WTC11 (cell line): ENCODE results near the gene TM9SF4. TPM values are rescaled to one million over a fixed set of nuclear protein-coding genes. Genes with fewer than 3 reads are reported as not detected.
A peak's percentile ranks its signal among the peaks of the same experiment; 100 is the strongest.

Experiments
- ATAC-seq: fragments of 200-7000 bp; cut with Tn5 transposase; 2 replicates; pipeline ENCODE4 v1.10.0; 2021; ENCODE audit warnings: mild to moderate bottlenecking, moderate library complexity
- CTCF ChIA-PET: fragments of 300-600 bp; sonication (Branson Sonifier 250); formaldehyde crosslinking; loops from one replicate; lab custom pipeline; 2021; ENCODE audit warnings: antibody characterized with exemption; lab: Charles Lee
- POLR2A ChIA-PET: fragments of 350-600 bp; sonication (Branson Sonifier 250); formaldehyde crosslinking; loops from one replicate; lab custom pipeline; 2021; ENCODE audit warnings: antibody characterized with exemption; lab: Charles Lee
- DNase-seq: peaks from one replicate; pipeline ENCODE4 v3.0.0; 2021; ENCODE audit warnings: low spot score
- H3K27ac Mint-ChIP-seq: 2 replicates; pipeline ENCODE4 v1.8.0; 2021; ENCODE audit warnings: mixed read lengths
- H3K27me3 Mint-ChIP-seq: 2 replicates; pipeline ENCODE4 v1.8.0; 2021; ENCODE audit warnings: low read depth, mild to moderate bottlenecking, moderate library complexity, mixed read lengths
- H3K36me3 Mint-ChIP-seq: 2 replicates; pipeline ENCODE4 v1.8.0; 2021; ENCODE audit warnings: mixed read lengths
- H3K4me1 Mint-ChIP-seq: 2 replicates; pipeline ENCODE4 v1.8.0; 2022; ENCODE audit warnings: mixed read lengths
- H3K4me3 Mint-ChIP-seq: 2 replicates; pipeline ENCODE4 v1.8.0; 2021; ENCODE audit warnings: mild to moderate bottlenecking, moderate library complexity, mixed read lengths
- H3K9me3 Mint-ChIP-seq: 2 replicates; pipeline ENCODE4 v1.8.0; 2021; ENCODE audit warnings: mixed read lengths
- AFF4 ChIP-seq: sonication (generic); formaldehyde crosslinking; IDR thresholded peaks from 2 replicates; pipeline ENCODE4 v1.8.1; 2023; ENCODE audit warnings: mild to moderate bottlenecking, missing genetic modification reagents, borderline replicate concordance
- CBFB ChIP-seq: sonication (generic); formaldehyde crosslinking; IDR thresholded peaks from 2 replicates; pipeline ENCODE4 v1.8.1; 2022; ENCODE audit warnings: mild to moderate bottlenecking, low read depth, missing genetic modification reagents
- CREB1 ChIP-seq: sonication (generic); formaldehyde crosslinking; IDR thresholded peaks from 2 replicates; pipeline ENCODE4 v1.8.0; 2023; ENCODE audit warnings: mild to moderate bottlenecking, missing genetic modification reagents
- CREM ChIP-seq: sonication (generic); formaldehyde crosslinking; IDR thresholded peaks from 2 replicates; pipeline ENCODE4 v1.8.1; 2022; ENCODE audit warnings: mild to moderate bottlenecking, missing genetic modification reagents, moderate library complexity
- ETV6 ChIP-seq: sonication (generic); formaldehyde crosslinking; IDR thresholded peaks from 2 replicates; pipeline ENCODE4 v1.8.1; 2022; ENCODE audit warnings: mild to moderate bottlenecking, missing genetic modification reagents
- FOXK1 ChIP-seq: sonication (generic); formaldehyde crosslinking; IDR thresholded peaks from 2 replicates; pipeline ENCODE4 v1.8.0; 2022; ENCODE audit warnings: mild to moderate bottlenecking, moderate library complexity, missing genetic modification reagents
- GRHL2 ChIP-seq: fragments of 250-450 bp; sonication (Bioruptor Pico); IDR thresholded peaks from 2 replicates; pipeline ENCODE4 v1.8.0; 2022; ENCODE audit warnings: mild to moderate bottlenecking, moderate library complexity; ENCODE audit not compliant: insufficient replicate concordance, severe bottlenecking
- HMGA2 ChIP-seq: fragments of 250-450 bp; sonication (Bioruptor Pico); IDR thresholded peaks from 2 replicates; pipeline ENCODE4 v1.4.0; 2021; ENCODE audit warnings: mild to moderate bottlenecking, moderate library complexity
- KAT7 ChIP-seq: sonication (generic); formaldehyde crosslinking; IDR thresholded peaks from 2 replicates; pipeline ENCODE4 v1.8.1; 2023; ENCODE audit warnings: missing genetic modification reagents, mild to moderate bottlenecking, borderline replicate concordance
- MYBL2 ChIP-seq: sonication (generic); formaldehyde crosslinking; IDR thresholded peaks from 2 replicates; pipeline ENCODE4 v1.8.1; 2023; ENCODE audit warnings: mild to moderate bottlenecking, moderate library complexity, missing genetic modification reagents
- NR2C2 ChIP-seq: sonication (generic); formaldehyde crosslinking; IDR thresholded peaks from 2 replicates; pipeline ENCODE4 v1.8.0; 2022; ENCODE audit warnings: mild to moderate bottlenecking, missing genetic modification reagents
- ZNF138 ChIP-seq: sonication (generic); formaldehyde crosslinking; conservative IDR thresholded peaks from 2 replicates; pipeline ENCODE4 v1.8.1; 2022; ENCODE audit warnings: mild to moderate bottlenecking, moderate library complexity, missing genetic modification reagents
- ZNF512 ChIP-seq: sonication (generic); formaldehyde crosslinking; IDR thresholded peaks from 2 replicates; pipeline ENCODE4 v1.8.1; 2022; ENCODE audit warnings: missing genetic modification reagents, borderline replicate concordance
- total RNA-seq: library from RNA; stranded (reverse); gene quantifications from 3 replicates; pipeline ENCODE4 v1.2.3, GENCODE V29; 2021
- TF ChIP-seq, protein P1 (sequence below): sonication (generic); formaldehyde crosslinking; IDR thresholded peaks from 2 replicates; pipeline ENCODE4 v1.8.0; 2022; ENCODE audit warnings: mild to moderate bottlenecking, missing genetic modification reagents
- TF ChIP-seq, protein P2 (sequence below): sonication (generic); formaldehyde crosslinking; conservative IDR thresholded peaks from 2 replicates; pipeline ENCODE4 v1.8.1; 2022; ENCODE audit warnings: mild to moderate bottlenecking, missing genetic modification reagents
- TF ChIP-seq, protein P3 (sequence below): sonication (generic); formaldehyde crosslinking; IDR thresholded peaks from 2 replicates; pipeline ENCODE4 v1.8.0; 2022; ENCODE audit warnings: missing genetic modification reagents

The TM9SF4 gene
- total RNA-seq, 1 experiment from 2014 or later, result 44.8 TPM

- TF ChIP-seq ZNF512 (CRISPR knock-in tag) (no peak), ZNF138 (no peak), FOXK1 (peak; percentile 76)
Observed at GRCh38 chr20:32207626-32208498, 98.3 kb downstream of the TM9SF4 start, which contains the start of the genes PLAGL2 and POFUT1 (continued).

- no peak for DNase-seq
- H3K36me3 Mint-ChIP-seq, result peaks cover 18% of the 10 kb centered on the region
- no peak for TF ChIP-seq CBFB (CRISPR knock-in tag)
- TF ChIP-seq, protein P1, sequence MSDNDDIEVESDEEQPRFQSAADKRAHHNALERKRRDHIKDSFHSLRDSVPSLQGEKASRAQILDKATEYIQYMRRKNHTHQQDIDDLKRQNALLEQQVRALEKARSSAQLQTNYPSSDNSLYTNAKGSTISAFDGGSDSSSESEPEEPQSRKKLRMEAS (CRISPR knock-in tag), result no peak
- no peak for TF ChIP-seq CREB1
- no peak for TF ChIP-seq NR2C2
- H3K27me3 Mint-ChIP-seq, result no peaks in the 10 kb centered on the region
- no peak for ATAC-seq
- no peaks in the 10 kb centered on the region for H3K9me3 Mint-ChIP-seq
- peaks cover 43% of the 10 kb centered on the region for H3K4me1 Mint-ChIP-seq
- ChIA-PET CTCF (no interaction called here), POLR2A (no interaction called here)
- peak overlapping the region; percentile 36; the same call in 1 of the 2 replicates for H3K27ac Mint-ChIP-seq
- H3K4me3 Mint-ChIP-seq, result peak overlapping the region; percentile 81
Observed at GRCh38 chr20:32208499-32209154, 99.1 kb downstream of the TM9SF4 start.

- ATAC-seq, result no peak
Observed at GRCh38 chr20:32209850-32210605, 100.5 kb downstream of the TM9SF4 start.

DNA sequence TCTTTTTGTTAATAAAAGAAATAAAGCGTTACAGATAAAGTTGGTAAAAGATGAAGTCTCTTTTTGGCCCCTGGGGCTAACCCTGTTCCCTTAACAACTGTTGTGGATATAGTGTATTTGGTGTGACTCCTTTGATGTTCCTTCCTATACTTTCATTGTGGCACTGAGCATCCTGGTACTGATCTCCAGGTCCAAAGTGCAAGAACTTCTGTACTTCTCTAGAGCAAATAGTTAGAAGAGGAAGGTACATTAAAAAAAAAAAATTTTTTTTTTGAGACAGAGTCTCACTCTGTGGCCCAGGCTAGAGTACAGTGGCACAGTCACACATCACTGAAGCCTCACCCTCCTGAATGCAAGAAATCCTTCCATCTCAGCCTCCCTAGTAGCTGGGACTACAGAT is 104.4 kb downstream of the TM9SF4 start:
- Mint-ChIP-seq H3K4me3 (no peak overlapping the region), H3K27ac (no peak overlapping the region), H3K27me3 (no peaks in the 10 kb centered on the region), H3K36me3 (peaks cover 48% of the 10 kb centered on the region), H3K9me3 (no peaks in the 10 kb centered on the region), H3K4me1 (0 out of 2 replicates have a peak, but pooled peaks cover 4% of the 10 kb centered on the region)
- DNase-seq, result no peak
- ChIA-PET POLR2A (no interaction called here), CTCF (no interaction called here)
- no peak for TF ChIP-seq AFF4 (CRISPR knock-in tag)
- TF ChIP-seq, protein P2, sequence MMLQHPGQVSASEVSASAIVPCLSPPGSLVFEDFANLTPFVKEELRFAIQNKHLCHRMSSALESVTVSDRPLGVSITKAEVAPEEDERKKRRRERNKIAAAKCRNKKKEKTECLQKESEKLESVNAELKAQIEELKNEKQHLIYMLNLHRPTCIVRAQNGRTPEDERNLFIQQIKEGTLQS, result no peak
- TF ChIP-seq ETV6 (CRISPR knock-in tag), result no peak
- TF ChIP-seq CREM, result no peak
- TF ChIP-seq, protein P3, sequence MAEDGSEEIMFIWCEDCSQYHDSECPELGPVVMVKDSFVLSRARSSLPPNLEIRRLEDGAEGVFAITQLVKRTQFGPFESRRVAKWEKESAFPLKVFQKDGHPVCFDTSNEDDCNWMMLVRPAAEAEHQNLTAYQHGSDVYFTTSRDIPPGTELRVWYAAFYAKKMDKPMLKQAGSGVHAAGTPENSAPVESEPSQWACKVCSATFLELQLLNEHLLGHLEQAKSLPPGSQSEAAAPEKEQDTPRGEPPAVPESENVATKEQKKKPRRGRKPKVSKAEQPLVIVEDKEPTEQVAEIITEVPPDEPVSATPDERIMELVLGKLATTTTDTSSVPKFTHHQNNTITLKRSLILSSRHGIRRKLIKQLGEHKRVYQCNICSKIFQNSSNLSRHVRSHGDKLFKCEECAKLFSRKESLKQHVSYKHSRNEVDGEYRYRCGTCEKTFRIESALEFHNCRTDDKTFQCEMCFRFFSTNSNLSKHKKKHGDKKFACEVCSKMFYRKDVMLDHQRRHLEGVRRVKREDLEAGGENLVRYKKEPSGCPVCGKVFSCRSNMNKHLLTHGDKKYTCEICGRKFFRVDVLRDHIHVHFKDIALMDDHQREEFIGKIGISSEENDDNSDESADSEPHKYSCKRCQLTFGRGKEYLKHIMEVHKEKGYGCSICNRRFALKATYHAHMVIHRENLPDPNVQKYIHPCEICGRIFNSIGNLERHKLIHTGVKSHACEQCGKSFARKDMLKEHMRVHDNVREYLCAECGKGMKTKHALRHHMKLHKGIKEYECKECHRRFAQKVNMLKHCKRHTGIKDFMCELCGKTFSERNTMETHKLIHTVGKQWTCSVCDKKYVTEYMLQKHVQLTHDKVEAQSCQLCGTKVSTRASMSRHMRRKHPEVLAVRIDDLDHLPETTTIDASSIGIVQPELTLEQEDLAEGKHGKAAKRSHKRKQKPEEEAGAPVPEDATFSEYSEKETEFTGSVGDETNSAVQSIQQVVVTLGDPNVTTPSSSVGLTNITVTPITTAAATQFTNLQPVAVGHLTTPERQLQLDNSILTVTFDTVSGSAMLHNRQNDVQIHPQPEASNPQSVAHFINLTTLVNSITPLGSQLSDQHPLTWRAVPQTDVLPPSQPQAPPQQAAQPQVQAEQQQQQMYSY, result no peak
- TF ChIP-seq FOXK1, result no peak
- TF ChIP-seq GRHL2 (CRISPR knock-in tag), result no peak
- TF ChIP-seq, protein P1 (CRISPR knock-in tag), result no peak
- no peak for ATAC-seq

More at GRCh38 chr20:32209850-32210605, 100.5 kb downstream of the TM9SF4 start:
- Mint-ChIP-seq H3K4me3 (peak overlapping the region; percentile 16; the same call in 1 of the 2 replicates), H3K9me3 (no peaks in the 10 kb centered on the region), H3K36me3 (peaks cover 21% of the 10 kb centered on the region)
- no peak for TF ChIP-seq KAT7 (CRISPR knock-in tag)
- TF ChIP-seq MYBL2, result no peak
- TF ChIP-seq HMGA2 (CRISPR knock-in tag), result no peak
- TF ChIP-seq, all 79 proteins: peak for 0
- no peak for DNase-seq
- POLR2A ChIA-PET, result interaction anchor here (0.6 kb wide), 1 partner anchor 148 kb away, joined by 3 read pairs; the partner anchor contains the start of gene ASXL1
- peak overlapping the region; percentile 37 for H3K27ac Mint-ChIP-seq
- no peaks in the 10 kb centered on the region for H3K27me3 Mint-ChIP-seq
- CTCF ChIA-PET, result no interaction called here
- peaks cover 30% of the 10 kb centered on the region for H3K4me1 Mint-ChIP-seq
